GM18508 (cell line): ENCODE data around the gene PACS1.
"Not testable (repeated sequence)": the region's sequence is repeated elsewhere in the genome, so short reads cannot be mapped to it uniquely, and the experiment has no call there.

Experiments
- ATAC-seq: cut with Tn5 transposase; IDR thresholded peaks from one replicate; pipeline ENCODE4 v1.9.1; 2021; ENCODE audit warnings: moderate number of reproducible peaks; ENCODE audit not compliant: insufficient read depth, unreplicated experiment

Gene PACS1

DNA sequence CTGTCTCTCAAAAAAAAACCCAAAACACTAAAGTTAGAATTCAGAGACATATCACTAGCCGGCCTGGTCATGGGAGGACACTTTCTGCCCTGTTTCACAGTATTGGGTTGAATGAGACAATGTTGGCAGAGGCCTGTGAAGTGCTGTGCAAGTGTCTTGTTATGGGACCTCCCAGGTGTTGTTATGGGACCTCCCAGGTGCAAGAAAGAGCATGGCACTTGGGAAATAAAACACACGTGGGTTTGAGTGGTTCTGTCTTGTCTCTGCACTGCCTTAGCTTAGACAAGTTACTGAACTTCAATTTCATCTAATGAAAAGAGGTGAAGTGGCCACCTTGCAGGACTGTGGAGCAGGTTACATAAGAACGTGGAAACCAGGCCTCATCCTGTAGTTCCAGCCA, 169.4 kb downstream of the PACS1 start:
- no peak for ATAC-seq

DNA sequence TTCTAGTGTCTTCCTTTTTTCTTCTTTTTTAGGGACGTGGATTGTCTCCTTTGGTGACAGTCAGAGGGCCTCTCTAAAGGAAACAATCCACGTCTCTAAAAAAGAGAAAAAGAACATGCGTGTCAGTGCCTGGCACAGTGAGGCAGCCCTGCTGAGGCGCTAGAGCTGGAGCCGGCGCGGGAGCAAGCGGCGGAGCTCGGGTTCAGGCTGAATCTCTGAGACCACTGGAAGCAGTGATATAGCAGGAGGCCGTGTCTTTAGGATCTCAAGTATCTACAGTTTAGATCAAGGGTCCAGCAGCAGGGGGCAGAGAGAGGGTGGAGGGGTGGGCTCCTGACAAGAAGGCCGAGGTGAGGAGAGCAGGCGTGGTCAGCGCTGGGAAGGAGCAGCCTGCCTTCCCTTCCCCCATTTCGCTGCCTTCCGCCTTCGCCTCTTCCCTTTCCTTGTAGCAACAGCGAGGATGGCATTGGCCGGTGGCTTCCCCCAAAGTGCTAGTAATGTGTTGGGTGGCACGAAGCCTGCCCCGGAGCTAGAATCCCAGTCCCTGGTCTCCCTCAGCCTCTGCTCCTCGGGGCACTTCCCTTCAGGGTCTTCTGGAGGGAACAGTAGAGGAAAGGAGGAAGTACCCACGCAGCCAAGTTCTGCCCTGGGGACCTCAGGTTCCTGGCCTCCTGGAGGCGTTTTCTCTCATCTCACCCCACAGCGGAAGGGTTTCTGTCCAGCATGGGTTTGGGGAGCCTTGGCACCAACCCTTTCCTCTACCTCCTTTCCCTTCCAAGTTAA, 170.1 kb downstream of the PACS1 start:
- ATAC-seq, result no peak

- no peak for ATAC-seq
Measured at GRCh38 chr11:66240781-66241136, 170.7 kb downstream of the PACS1 start.

DNA sequence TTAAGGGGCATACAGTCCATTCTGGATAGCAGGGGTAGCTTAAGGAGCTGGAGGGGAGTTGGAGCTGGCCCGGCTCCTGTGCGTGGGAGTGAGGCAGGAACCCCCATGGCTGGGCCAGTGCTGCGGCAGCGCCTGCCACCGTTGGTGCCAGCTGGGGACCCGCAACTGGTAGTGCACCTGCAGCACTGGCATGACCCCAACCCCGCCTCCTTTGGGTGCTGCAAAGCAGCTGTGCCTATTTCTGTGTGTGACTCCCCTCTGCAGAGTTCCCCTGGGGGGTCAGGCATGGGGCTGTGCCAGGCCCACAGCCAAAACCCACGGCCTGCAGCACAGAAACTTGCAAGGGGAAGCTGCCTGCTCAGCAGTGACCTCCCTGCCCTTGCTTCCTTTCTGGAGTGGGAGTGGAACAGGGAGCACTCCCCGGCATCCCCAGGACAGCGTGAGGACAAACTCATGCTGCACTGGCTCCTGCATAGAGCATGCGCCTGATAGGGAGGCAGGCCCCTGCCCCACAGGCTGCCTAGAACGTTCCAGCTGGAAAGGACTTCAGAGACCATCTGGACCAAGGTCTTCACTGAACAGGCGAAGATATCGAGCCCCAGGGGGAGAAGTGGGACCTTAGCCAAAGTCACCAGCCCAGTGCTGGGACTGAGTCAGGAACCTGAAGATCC, 172.2 kb downstream of the PACS1 start:
- no peak for ATAC-seq

DNA sequence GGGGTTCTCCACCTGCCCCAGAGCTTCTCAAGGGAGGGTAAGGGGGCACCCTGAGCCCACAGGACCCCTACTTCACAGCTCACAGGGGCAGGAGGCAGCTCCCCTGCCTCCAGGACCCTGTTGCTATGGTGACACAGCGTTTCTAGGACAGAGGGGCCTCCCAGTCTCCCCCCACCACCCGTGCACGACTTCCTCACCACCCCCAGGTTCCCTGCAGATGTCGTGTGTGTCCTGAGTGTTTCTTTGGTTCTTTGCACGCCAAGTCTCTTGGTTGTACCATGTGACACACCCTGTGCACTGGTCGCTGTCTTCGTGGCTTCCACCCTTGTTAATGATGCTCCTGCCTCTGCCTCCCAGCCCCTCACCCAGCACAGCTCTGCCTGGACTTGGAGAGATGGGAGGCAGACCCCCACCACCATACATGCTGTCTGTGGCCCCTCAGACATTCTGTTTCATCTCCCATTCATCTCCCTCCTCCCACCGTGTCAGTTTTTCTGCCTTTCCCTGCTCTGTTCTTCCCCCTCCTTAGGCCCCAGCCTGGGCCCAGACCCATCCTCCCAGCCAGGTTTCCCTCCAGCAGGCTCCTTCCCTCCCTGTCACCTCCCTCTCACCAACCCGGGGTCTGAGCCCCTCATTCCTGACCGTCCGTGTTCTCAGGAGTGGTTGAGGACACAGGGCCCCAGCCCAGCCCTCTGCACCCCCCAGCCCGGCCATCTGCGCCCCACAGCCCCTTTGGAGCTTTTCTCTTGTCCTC, 173.9 kb downstream of the PACS1 start:
- no peak for ATAC-seq

DNA sequence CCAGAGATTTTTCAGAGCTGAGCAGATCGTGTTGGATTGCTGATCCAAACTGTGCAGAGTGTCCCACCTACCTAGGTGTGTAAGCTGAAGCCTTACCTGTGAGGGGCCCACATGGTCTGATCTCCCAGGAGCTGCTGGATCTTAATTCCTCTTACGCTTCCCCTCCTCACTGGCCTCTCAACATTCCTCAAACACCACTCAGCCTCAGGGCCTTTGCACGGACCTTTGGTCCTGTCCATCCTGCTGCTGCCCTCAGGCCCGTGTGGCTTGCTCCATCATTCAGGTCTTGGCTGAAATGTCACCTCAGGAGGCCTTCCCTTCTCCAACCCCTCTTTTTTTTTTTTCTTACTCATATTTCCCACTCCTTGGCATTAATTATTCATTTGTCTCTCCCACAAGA, 177.2 kb downstream of the PACS1 start:
- ATAC-seq, result no peak

GRCh38 chr11:66247801-66248200, 177.7 kb downstream of the PACS1 start:
- ATAC-seq, result no peak

GRCh38 chr11:66248903-66249302, 178.8 kb downstream of the PACS1 start:
- no peak for ATAC-seq

GRCh38 chr11:66251809-66252208, 181.7 kb downstream of the PACS1 start:
- no peak for ATAC-seq

GRCh38 chr11:66253081-66253480, 183.0 kb downstream of the PACS1 start:
- not testable (repeated sequence) for ATAC-seq

DNA sequence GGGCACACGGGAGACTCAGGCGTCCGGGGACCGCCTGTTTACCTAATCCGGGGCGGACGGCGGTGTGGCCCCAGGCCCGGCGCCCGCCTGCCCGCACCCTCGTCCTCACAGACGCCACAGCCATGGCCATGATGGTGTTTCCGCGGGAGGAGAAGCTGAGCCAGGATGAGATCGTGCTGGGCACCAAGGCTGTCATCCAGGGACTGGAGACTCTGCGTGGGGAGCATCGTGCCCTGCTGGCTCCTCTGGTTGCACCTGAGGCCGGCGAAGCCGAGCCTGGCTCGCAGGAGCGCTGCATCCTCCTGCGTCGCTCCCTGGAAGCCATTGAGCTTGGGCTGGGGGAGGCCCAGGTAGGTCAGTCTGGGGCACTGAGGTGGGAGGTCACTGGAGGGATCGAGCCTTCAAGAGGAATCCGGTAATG, 188.4 kb downstream of the PACS1 start:
- no peak for ATAC-seq

DNA sequence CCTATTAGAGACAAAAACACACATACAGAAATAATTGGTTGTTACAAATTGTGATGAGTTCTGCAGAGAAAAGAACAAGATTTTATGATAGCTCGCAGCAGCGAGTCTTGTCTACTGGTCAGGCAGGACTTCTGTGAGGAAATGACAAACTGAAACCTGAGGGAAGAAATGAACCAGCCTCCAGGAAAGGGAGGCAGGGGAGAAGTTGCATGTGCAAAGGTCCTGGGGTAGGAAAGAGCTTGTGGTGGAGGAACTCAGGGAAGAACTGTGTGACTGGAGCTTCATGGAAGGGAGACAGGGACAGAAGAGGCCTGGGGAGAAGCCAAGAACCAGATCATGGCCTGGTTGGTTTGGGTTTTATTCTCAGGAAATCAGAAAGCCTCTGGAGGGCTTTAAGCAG, 189.2 kb downstream of the PACS1 start:
- no peak for ATAC-seq

DNA sequence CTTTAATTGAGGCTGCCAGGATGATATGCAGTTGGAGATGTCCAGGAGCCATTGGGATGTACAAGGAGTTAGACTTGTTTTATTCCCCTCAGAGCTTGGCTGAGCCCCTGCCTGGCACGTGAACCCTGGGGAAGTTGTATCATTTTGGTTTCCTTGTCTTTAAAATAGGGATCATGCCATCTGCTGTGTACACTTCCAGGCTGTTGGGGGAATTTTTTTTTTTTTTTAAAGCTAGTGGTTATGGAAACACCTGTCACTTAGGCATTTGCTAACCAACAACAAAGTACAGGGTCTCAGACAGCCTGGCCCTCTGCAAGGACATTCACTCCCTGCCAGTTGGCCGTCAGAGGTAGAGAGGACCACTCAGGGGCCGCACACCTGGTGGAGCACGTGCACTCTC, 189.9 kb downstream of the PACS1 start:
- ATAC-seq, result no peak

- ATAC-seq, result no peak
Measured at GRCh38 chr11:66261578-66261977, 191.5 kb downstream of the PACS1 start.

GRCh38 chr11:66262191-66262590, 192.1 kb downstream of the PACS1 start:
- ATAC-seq, result no peak

- ATAC-seq, result no peak
Measured at GRCh38 chr11:66262696-66263095, 192.6 kb downstream of the PACS1 start.

DNA sequence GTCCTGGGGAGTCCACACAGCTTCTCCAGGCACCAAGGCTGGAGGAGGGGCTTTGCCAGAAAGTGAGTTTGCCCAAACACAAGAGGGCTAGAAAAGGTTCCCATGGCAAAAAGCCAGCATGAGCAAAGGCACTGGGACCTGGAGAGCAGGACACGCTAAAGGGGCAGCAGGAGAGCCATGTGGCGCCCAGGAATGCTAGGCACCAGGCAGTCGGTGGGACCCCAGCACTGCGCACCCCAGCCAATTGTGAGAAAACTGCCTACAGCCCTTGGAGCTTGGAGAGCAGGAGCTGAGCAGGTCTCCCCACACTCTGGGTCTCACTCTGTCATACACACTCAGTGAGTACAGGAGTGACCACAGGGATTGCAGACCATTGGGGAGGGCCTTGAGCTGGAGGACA, 193.2 kb downstream of the PACS1 start:
- no peak for ATAC-seq

GRCh38 chr11:66263785-66264184, 193.7 kb downstream of the PACS1 start:
- ATAC-seq, result no peak

- no peak for ATAC-seq
Measured at GRCh38 chr11:66264383-66264782, 194.3 kb downstream of the PACS1 start.

DNA sequence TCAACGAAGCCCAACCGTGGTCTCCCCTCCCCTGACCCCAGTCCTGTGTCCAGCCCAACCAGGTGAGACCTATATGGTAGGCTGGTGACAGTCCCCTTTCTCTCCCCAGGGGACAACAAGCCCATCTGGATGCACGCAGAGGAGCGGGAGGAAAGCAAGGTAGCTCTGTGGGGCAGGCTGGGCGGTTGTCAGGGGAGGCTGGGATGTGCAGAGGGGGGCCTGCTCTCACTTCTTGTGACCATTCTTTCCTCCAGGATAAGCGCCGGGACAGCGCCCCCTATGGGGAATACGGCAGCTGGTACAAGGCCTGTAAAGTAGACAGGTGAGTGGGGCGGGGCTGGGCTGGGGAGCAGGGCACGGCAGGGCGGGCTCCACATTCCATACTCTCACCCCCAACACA, 194.8 kb downstream of the PACS1 start:
- ATAC-seq, result no peak
